Stomach (tissue), 4 donors: ENCODE results near the gene FCHSD2.

Experiments
- CTCF ChIP-seq, 7 experiments: fragments of 450-650 bp in 4 of 7; fragments of 200-600 bp in 3 of 7; sonication (generic) in 3 of 7; IDR thresholded peaks; one replicate each; pipeline ENCODE4 v1.5.1; 2016 to 2019; ENCODE audit warnings: antibody characterized with exemption in 7 of 7, control low read depth in 2 of 7, mild to moderate bottlenecking in 1 of 7
- EP300 ChIP-seq: sonication (generic); formaldehyde crosslinking; IDR thresholded peaks from one replicate; pipeline ENCODE4 v1.6.1; 2017; ENCODE audit warnings: antibody characterized with exemption
- POLR2A ChIP-seq, 4 donors: fragments of 450-650 bp; IDR thresholded peaks; one replicate each; pipeline ENCODE4 v1.6.1; 2016; ENCODE audit warnings: antibody characterized with exemption in 4 of 4, control low read depth in 2 of 4, mild to moderate bottlenecking in 1 of 4, moderate library complexity in 1 of 4
- POLR2AphosphoS5 ChIP-seq, 3 donors: sonication (generic); formaldehyde crosslinking; IDR thresholded peaks; one replicate each; pipeline ENCODE4 v1.6.1; 2016; ENCODE audit warnings: antibody characterized with exemption in 3 of 3

GRCh38 chr11:72840780-72841179, 301.3 kb downstream of the FCHSD2 start:
- TF ChIP-seq CTCF (IDR thresholded peaks at IDR 0.05): no peak
- no peak for TF ChIP-seq POLR2AphosphoS5 (IDR thresholded peaks at IDR 0.05)
- no peak for TF ChIP-seq POLR2A (IDR thresholded peaks at IDR 0.05)
- no peak for TF ChIP-seq EP300
